Activated CD4-positive, CD25-positive, alpha-beta regulatory T cell (primary cell): ENCODE data around the gene INSC.

ENCODE experiments used
- DNase-seq, 4 experiments: peaks; one replicate each; lab custom pipeline; 2025; lab: John Stamatoyannopoulos, UW

Gene INSC

DNA sequence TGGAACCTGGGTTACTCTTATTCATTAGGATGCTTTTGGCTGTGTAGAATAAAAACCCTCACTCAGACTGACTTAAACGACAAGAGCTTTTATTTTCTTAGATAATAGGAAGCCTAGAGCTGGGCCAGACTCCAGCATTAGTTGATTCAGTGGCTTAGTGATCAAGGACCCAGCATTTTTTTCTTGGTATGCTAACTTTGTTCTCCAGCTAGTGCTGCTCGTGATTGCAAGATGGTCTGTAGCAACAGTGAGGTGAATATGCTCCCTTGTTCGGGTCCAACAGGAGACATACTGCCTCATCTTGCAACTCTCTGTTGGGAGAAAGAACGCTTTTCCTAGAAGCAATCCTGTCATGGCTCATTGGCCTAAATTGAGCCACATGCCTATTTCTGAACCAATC, 33.4 kb downstream of the INSC start:
- no peak for DNase-seq

DNA sequence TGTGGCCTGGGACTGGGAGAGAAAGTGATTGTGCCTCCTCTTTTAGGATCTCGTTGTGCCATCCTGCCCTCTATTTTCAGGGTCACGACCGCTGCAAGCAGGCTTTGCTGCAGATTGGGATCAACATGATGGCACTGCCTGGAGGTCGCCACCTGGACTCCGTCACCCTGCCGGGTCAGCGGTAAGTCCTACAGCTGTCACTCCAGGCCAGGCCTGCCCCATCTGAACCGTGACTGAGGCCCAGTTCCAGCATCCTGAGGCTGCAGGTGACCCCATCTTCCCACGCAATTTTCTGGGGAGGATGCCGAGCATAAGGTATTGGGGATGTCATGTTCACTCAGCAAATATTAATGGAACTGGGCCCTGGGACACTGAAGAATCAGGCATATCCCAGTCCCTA, 34.3 kb downstream of the INSC start:
- no peak for DNase-seq

DNA sequence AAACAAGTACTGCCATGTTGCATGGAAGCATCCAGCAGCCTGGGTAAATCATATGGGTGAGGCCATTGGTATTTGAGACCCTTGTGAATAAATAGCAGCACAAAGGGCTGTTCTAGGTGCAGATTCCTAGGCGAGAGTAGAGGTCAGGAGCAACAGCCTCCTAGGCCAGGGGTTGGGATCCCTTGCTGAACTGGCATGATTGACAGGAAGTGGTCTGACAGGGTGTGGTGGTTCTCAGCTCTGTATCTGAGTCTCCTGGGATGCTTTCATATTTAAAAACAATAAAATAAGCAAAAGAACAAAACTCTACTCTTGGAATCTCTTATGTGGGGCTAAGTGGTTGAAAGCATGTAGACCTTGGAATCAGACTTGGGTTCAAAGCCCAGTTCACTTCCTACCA, 35.8 kb downstream of the INSC start:
- DNase-seq: no peak

DNA sequence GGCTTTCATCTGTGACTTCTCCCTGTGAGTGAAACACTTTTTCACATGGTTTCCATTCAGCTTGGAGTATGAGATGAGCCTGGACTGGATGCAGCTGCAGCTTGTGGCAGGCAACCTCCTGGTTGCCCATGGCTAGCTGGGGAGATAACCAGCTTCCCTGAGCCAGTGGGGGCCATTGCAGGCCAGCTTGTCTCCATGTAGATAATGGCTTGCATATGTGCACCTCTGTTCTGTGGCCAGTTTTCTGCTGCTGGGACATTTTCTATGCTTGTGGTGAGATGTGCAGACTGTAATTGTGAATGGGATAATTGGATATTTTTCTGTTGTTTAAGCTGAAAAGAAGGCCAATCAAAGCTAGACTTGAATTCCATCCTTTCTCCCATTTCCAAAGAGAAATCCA, 38.5 kb downstream of the INSC start:
- DNase-seq: no peak

DNA sequence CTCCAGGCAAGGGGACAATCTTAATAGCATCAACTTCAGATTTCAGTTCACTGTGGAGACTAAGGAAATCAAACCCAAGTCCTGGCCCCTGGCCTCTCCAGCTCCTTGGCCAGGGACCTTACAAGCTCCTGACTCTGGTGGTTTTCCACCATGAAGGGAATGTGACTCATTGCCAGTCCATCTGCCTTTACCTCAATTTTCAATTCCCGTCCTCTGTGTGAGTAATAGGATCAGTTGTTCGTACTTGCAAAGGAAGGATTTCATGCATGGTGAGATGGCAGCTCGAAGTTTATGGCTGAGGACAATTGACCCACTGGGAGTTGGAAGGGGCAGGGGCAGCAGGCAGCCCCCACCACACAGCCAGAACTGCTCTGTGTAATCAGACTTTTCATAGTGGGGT, 42.5 kb downstream of the INSC start:
- DNase-seq: no peak

DNA sequence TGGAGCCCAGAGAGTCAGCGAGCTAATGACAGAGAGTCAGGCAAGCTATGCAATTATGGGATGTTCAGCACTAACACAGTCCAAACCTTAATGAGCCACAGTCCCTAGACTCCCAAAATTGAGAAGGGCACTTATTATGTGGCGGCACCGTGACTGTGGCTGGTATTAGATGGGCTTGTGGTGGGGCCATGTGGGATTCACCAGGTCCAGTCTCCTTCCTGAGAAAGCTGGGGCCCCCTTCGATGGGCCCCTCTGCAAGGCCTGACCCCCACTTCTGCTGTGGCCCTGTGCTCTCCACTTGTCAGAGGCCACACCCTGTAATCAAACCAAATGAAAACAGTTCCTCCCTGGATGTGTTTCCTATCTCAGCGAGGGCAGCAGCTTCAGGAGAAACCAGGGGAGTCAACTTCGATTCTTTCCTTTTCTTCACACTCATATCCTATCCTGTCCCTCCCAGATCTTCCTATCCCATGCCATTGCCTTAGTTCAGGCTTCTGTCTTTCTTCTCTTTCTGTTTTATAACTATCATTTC, 42.9 kb downstream of the INSC start:
- no peak for DNase-seq

DNA sequence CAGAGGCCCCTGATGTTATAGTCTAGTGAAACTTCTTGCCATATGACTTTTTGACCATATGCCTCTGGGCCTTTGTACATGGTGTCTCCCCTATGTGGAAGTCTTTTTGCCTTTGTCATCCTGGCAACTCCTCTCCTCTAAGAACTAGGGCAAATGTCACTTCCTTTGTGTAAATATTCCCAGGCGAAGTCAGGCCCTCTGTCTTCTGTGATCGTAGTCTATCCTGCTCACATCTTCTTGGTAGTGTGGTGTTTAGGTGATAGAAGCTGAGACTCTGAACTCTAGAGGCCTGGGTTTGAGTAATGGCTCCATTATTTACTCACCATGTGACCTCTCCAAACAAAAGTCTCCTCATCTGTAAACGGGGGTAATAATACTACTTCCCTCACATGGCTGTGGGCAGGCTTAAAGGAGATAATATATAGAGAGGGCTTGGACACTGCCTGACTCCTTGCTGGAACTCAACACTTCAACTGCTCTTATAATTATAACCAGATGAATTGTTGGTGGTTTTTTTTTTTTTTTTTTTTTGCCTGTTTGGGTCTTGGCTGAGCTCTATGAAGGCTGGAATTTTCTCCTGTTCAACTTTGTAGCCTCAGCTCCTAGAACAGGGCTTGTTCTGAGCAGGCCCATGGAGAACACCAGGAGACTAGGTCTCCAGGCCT, 43.8 kb downstream of the INSC start:
- no peak for DNase-seq

DNA sequence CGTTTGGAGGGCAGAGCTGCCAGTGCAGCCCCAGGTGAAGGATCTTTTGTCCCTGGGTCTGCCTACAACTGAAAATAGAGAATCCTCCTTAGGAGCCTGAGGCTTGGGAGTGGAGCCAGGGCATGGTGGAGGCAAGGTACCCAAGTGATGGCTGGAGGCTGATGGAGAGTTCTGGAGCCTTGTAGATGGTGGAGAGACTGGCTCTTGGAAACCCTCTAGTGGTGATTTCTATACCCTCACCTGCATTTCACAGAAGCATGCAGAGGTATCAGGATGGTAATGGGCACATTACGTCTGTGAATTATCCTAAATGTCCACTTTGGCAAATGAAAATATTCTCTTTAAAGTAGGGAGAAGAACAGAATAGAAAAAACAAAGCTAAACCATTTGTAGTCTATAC, 44.4 kb downstream of the INSC start:
- DNase-seq: no peak

DNA sequence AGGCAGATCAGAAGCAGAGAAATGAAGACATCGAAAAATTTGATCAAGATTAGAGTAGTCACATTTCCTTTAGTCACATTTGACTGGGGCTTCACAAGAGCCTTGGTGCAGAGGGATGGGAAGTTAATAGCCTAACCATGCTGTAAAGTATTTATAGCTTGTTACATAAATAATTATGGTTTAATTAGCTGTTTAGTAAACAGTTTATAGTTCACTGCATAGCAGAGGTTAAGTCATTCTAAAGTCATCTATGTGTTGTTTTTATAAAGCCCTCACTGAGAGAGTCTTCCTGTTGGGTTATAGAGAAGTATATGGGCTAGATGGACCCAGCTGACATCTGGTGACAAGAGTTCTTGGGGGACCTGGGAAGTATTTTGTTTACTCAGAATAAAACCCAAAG, 47.1 kb downstream of the INSC start:
- no peak for DNase-seq

DNA sequence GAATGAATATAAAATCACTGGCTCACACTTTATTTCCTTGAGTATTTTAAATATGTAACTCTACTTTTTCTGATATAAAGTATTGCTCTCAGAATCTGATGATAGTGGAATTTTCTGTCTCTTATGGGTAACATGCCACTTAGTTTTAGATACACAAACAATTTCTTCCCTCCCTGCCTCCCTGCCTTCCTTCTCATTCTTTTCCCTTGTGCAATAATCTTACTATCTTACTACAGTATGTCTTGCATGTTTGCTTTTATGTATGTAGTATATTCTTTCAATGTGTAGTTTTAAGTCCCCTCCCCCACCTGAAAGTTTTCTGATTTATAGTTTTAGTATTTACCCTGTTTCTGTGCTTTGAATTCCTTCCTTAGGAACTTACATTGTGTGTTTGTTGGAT, 48.4 kb downstream of the INSC start:
- DNase-seq: no peak

DNA sequence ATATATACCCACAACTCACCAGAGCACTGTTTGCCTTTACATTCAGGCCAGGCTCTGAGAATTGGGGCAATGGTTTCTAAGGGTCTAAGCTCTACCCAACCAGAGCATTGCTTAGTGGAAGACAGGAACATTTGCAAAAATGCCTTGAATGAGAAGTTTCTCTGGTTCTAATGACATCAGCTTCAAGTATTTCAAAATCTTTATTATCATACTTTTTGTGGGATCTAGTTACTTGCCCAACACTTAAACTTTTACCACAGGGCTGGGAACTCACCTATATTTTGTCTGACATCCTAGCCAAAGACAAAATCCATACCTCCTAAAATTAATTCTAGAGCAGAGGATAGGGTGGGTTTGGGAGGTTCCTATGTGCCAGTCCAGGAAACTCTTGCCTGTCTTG, 51.5 kb downstream of the INSC start:
- DNase-seq: no peak

DNA sequence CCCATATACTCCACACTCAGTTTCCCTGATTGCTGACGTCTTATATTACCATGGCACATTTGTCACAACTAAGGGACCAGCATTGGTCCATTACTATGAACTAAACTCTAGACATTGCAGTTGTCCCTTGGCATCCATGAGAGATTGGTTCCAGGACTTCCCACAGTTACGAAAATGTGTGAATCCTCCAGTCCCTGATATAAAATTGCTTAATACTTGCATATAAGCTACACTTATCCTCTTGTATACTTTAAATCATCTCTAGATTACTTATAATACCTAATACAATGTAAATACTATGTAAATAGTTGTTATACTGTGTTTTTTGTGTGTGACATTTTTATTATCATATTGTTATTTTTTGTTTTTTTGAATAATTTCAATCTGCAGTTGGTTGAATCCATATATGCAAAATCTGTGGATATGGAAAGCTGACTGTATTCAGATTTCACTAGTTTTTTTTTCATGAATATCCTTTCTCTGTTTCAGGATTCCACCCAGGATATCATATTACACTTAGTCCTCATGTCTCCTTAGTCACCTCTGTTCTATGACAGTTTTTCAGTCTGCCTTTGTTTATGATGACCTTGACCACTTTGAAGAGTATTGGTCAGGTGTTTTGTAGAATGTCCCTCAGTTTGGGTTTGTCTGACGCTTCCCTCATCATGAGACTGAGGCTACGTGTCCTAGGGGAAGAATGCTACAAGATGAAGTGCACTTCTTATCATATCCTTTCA, 55.3 kb downstream of the INSC start:
- no peak for DNase-seq

DNA sequence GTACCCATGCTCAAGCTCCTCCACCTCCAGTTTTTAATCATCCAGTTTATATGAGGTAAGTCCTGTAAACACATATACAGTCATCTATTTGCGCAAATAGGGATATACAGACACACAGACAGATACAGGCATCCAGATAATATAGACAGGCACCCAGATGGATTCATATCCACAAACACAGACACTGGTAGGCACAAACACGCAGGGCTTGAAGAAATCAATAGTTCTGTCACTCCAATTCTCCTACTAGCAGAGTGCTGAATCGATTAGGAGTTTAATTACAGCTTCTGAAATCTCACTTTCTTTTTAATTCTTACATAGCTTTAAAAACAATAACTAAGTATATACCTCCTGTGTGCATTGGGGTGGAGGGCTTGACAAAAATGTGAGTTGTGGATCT, 56.0 kb downstream of the INSC start:
- DNase-seq: no peak

DNA sequence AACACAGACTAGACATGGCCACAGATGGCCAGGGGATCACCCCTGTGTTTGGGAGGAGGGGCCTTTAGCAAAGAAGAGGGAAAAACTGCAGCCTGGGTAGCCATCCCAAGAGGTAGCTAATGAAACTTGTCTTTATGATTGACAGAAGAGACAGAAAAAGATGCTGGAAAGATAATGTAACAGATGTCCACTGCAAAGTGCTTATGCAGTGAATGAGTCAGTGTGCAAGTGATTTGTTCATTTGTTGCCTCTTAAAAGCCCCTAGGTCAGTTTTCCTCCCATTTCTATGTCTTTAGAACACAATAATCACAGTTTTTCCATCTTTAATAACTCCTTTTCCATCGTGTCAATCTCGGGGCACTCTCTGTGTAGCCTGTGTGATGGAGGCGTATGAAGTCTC, 57.2 kb downstream of the INSC start:
- DNase-seq: no peak

DNA sequence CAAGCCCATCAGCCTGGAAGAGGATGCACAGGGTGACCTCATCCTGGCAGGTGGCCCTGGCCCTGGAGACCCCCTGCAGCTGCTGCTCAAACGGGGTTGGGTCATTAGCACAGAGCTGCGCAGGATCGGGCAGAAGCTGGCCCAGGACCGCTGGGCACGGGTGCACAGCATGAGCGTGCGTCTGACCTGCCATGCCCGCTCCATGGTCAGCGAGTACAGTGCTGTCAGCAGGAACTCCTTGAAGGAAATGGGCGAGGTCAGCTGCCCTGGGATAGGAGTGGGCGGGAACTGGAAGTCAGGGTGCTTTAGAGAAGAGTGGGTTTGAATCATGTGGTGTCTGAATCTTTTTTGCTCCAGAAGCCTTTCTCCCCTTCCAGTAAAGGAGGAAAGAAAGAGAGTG, 61.1 kb downstream of the INSC start:
- no peak for DNase-seq

DNA sequence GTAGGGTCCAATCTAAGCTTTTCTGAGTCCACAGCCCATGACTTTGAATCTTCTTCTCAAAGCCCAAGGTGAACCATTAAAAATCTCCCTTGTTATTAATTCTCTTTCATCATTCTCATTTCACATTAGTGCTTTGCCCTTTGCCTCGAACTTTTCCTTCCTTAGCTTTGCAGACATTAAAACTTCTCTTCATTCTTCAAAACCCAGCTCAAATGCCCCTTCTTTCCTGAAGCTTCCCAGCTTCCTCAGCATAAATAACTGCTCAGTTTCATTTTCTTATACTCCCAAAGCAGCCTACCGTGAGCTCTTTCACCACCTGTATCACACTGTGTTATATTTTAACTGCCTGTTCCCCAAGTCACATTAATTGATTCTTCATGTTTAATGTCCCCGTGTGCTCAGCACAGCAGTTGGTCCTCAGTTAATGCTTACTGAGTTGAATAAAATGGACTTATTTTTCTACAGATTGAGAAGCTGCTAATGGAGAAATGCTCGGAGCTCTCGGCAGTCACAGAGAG, 62.0 kb downstream of the INSC start:
- no peak for DNase-seq

DNA sequence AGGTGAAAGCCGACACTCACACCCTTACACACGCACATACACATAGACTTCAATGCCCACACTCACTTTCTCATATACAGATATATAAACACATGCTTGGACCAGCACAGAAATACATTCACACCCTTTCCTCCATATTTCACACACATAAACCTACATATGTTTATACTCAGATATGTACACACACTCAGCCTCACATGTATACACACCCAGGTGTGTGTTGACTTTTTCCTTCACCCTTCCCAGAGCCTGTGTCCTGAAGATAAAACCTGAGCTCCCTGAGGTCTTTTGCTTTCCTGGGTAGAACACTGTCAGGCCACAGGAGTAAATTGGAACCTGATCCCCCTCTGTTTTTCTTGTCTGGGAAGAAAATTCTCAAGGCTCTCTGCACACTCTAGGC, 62.8 kb downstream of the INSC start:
- DNase-seq: no peak

DNA sequence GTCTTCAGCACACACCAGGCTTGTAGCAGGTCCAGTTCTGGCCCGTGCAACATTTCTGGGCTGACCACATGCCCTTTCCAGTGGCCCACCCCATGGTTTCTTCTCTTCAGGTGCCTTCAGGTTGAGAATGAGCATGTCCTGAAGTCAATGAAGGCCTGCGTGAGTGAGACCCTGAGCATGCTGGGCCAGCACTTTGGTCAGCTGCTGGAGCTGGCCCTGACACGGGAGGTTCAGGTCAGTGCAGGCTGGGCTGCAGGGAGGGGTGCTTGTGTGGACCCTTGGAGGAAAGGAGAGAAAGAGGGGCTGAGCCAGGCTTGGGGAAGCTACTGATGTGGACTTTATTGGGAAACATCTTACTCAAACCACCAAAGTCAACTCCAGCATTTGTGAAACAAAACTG, 63.5 kb downstream of the INSC start:
- no peak for DNase-seq

DNA sequence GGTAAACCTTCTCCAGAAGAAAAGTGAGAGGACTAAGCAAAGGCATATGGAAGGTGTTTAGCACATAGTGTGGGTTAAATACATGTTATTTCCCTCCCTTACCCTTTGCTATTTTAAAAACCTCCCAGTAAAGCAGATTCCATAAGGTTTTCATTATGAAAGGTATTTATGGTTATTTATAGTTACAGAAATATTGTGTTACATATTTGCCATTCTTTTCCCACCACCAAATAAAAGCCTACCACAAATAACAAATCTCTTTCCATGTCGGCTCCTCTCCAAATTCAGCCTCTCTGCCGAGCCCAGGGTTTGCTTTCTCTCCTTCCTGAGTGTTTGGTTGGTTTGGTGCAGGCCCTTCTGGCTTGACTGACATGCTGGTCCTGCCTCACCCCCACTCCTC, 64.4 kb downstream of the INSC start:
- DNase-seq: no peak

DNA sequence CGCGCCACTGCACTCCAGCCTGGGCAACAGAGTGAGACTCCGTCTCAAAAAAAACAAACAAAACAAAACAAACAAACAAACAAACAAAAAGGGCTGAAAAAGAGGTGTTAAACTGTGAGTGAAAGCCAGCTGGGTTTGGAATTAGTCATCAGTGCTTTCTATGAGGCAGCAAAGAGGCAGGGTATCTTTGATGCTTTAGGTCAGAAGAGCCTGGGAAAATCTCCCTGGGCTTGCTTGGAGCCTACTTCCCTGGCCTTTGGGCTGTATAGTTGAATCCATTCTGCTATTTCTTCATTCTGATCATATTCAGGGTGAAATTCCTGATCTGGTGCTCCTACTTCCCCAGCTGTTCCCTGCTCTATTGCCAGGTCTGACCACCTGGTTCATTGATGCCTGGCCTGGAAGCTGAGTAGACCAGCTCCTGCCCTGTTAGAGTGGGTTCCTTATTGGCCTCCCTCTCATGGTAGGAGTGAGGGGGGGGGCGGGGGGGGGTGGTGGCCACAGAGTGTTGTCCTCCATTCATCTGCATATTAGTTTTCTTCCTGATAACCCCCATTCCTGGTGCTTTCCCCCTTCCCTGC, 65.6 kb downstream of the INSC start:
- no peak for DNase-seq

DNA sequence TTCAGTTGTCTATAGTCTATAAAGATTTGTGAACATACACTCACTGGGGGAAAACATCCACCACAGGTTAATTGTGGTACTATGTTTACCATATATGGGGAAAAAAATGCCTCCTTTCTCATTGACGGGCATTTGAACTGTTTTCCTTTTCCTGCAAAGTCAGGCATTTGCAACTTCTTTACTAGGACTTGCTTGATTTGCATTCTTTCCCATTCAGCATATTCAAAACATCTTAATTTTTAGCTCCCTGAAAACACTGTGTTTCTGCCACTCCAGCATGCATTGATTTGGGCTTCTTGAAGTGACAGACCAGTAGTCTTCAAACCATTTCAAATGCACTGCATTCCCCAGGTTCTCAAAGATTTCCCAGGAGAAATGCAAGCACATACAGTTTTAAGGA, 67.6 kb downstream of the INSC start:
- no peak for DNase-seq

DNA sequence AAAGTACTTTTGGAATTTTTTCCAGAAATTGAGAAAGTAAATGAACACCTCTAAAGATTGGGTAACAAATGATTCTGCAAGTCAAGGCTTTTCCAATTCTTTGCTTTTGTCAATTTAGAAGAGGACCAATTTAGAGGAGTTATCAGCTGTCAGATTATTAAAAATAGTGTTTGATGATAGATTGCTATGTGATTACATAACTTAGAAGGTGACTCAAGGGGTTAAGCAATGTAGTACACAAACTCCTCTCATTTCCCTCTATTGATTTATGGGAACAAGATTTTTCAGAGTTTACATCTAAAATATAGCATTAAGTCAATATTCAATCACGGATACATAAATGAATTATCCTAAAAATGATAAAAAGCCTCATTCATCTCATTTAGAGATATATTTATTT, 70.3 kb downstream of the INSC start:
- no peak for DNase-seq

DNA sequence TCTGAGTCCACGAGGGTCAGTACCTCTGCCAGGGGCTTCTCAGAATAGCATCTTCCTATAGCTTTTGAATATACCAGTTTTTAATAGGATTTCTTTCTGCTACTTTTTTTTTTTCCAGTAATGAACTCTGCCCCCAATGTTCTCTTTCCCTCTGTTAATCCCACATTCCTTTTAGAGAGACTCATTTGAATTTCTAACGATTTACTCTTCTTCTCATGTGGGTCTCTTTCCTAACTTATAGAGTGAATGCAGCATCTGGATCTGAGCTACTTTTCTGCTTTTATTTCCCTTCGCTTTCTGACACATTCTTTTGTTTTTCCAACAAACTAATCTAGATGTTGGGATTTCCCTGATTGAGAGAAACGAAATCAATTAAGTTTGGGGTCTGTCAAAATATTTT, 71.4 kb downstream of the INSC start:
- DNase-seq: no peak
